GM18870 (cell line): ENCODE results near the gene CES5A.
"Not testable (repeated sequence)": the region's sequence is repeated elsewhere in the genome, so short reads cannot be mapped to it uniquely, and the experiment has no call there.

Source experiments
- ATAC-seq: cut with Tn5 transposase; IDR thresholded peaks from one replicate; pipeline ENCODE4 v1.9.1; 2021; ENCODE audit warnings: moderate library complexity; ENCODE audit not compliant: unreplicated experiment

CES5A gene

DNA sequence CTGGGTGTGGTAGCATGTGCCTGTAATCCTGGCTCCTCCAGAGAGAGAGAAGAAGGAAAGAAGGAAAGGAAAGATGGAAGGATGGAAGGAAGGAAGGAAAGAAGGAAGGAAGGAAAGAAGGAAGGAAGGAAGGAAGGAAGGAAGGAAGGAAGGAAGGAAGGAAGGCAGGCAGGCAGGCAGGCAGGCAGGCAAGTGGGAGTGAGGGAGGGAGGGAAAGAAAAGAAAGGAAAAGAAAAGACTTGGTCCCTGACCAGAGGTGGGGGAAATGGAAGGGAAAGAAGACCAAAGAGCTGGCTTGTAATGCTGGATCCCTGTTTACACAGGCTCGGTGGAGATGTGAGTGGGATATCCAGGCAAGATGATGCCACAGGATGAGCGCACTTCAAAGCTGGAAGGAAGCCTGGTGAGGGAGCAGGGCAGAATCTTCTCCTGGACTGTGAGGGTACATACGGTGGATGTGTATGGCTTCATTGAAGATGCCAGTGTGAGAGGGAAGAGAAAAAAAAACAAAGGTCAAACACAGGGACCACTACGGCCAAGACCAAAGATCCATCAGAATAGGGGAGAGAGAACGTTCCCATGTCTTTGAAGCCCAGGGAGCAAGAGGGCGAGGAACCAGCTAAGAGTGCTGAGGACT lies 44.4 kb downstream of the CES5A start:
- no peak for ATAC-seq

DNA sequence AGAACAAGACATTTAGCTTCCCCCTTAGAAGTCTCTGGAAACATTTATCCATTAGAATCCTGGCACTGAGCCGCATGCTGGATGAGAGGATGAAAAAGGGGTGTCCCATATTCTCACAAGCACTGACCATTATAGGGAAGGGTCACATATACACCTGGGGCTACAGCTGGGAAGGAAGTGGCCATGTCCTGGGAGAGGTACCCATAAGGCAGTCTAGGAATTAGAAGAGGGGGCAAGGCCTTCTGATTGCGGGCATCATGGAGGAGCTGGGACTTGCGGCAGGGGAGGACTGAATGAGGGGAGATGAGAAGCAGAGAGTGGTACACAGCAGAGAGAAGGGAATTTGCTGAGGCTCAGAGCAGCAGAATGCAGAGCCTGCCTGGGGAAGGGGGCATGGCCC lies 45.9 kb downstream of the CES5A start:
- not testable (repeated sequence) for ATAC-seq

DNA sequence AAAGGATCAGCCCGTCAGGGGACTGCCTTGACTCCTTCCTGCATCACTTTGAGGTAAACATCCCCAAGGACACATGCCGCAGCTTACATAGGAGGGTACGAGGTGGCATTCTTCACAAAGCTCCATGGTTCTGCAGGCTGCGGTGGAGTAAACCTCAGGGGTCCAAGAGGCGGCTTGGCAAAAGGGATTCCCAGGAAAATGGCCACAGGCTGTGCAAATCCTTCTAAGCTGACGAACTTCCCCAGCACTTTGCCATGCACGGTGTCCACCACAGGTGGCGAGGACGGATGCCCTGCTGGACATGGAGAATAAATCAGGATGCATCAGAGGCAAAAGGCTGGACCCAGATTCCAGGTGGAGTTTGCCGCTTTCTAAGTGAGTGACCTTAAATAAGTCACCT lies 46.5 kb downstream of the CES5A start:
- ATAC-seq: no peak

DNA sequence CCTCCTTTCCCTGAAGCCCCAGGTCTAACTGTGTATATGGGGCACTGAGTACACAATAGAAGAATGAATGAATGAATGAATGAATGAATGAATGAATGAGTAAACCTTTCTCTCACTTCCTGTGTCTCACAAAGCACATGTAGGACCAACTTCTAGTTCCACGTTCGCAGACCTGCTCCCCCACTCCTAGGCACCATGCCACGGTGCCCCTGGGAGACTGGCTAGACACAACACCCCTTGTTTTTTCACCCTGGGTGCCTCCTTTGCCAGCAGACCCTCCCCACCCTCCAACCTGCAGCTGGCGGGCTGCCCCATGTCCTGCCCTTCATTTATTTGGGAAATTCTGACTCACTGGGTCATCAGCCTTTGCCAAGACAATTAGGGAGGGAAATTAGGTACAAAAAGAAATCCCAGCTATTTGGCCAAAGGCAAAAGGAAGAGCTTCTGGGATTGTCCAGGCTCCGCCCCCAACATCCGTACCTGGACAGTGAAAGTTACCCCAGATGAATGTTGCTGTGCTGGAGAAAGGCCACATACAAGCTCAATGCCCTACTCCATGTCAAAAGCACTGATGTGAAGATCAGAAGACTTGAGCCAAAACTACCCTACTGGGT lies 50.0 kb downstream of the CES5A start:
- ATAC-seq: no peak

DNA sequence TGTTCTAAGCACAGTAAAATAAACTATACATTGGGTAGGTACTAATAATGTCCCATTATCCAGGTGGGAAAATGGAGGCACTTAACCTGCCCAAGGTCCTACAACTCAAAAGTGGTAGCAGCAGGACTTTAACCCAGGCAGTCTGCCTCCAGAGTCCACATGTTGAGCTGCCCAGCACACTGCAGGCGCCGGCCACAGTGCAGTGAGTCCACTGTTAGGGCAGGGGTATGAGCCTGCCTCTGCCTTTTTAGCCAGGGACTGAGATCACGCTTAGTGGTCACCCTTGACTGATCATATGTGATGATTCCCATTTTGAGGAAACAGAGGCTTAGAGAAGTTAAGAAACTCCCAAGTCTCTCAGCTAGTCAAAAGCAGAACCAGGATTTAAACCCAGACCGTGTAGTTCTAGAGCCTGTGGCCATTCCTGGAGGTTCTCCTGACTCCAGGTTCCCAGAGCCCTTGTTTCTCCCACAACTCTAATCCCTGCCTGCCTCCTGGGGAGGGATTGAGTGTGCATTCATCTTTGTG lies 50.6 kb downstream of the CES5A start:
- no peak for ATAC-seq

DNA sequence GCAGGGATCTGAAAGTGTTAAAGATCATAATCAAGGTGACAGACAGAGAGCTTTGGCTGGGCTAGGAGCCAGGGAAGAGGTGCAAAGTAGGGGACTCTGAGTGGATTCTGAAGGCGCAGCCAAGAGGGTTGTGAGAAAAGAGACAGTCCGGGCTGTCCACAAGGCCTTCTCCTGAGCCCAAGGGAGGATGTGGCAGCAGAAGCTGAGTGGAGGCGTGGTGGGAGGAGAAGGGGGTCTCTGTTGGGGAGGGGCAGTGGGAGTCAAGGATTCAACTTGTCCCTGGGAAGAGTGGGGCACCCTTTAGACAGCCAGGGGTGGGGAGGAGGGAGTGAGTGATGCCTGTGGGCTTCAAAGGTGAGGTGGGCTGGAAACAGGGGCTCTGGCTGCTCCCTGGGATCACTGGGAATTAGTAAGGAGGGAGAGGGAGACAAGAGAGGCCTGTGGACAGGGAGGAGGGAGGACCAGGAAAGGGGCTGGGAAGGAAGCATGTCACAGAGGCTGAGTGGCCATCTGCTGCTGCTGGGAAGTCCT lies 52.8 kb downstream of the CES5A start:
- ATAC-seq: no peak

DNA sequence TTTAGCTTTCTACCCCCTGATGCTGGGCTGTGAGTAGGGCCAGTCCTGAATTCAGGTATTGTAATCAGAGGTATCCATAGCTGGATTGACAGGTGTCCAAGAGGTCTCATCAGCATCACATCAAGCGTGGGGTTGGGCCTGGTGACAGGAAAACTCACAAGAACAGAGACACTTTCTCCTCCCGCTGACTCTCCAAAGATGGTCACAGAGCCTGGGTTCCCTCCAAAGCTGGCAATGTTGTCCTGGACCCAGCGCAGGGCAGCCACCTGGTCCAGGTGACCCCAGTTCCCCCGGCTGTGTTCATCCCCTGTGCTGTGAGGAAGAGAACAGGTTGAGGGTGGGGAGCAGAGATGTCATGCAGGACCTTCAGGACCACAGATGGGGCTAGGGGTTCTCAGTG lies 54.0 kb downstream of the CES5A start:
- no peak for ATAC-seq

DNA sequence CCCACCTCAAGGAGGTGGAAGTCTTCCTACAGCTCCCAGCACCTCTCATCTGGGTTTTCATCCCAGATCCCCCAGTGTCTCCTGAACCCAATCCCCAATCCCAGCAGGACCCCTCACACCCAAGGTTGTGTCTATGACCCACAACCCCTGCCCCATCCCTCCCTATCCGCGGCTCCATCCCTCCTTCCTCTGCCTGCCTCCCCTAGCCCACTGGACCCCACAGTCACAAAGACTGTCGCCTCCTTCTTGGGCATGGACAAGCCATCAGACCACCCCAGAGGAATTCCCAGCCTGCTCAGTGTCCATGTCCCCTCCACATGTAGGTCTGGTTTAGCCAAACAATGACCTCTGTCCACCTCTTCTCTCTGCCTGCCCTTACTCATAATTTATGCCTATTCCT lies 54.6 kb downstream of the CES5A start:
- no peak for ATAC-seq

DNA sequence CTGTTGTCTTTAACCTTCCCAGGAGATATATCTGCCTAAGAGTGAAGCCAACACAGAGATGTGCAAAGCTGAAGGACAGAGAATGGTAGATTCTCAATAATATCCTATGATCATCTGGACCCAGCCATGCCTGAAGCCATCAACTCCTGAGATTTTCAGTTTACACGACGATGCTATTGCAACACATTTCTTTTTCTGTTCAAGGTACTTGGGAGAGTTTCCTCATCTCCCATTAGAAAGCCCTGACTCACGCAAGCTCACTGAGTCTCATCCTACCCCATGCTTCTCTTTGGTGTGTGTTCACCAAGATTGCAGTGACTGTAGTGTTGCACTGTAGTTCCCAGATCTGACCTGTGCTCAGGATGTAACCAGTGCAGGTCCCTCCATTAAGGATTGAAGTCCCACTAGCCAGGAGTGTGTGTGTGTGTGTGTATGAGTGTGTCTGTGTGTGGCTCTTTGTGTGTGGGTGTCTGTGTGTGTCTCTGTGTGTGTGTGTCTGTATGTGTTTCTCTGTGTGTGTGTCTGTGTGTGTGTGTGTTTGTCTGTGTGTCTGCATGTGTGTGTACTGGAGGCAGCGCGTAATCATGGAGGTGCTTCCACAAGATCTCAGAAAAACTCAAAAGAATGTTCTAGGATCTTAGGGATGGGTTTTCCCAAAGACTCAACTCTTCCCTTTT lies 57.8 kb downstream of the CES5A start:
- no peak for ATAC-seq

DNA sequence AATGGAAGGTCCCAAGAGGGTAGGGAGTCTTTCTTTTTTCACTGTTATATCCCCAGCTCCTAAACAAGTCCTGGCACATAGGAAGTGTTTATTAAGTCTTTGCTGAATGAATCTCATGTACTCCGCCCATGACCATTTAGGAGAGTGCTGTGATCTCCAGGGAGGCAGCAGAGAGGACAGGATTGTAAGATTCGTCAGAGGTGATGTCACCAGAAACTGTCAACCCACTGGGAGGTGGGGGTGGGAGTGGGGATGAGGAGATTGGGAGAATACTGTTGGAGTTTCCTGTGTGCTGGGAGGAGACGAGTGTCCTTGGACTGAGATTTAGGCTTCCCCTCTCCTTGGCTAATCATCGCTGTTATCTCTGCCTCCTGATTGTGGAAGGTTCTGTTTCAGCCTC lies 59.0 kb downstream of the CES5A start:
- ATAC-seq: not testable (repeated sequence)

DNA sequence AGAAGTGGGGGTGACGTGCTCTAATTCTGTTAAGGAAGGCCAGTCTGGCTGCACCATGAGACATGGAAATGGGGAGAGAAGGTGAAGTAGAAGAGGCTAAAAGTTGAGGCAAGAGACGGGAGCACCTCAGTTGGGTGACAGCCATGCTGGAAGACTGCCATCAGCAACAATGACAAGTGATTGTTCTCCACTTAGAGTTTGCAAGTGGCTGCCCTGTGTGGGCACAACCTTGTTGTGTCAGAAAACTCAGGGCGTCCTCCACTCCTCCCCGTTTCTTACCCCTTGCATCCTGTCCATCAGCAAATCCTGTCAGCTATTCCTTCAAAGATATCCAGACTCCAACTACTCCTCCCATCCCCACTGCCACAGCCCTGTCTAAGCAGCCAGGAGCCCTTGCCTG lies 59.9 kb downstream of the CES5A start:
- no peak for ATAC-seq

DNA sequence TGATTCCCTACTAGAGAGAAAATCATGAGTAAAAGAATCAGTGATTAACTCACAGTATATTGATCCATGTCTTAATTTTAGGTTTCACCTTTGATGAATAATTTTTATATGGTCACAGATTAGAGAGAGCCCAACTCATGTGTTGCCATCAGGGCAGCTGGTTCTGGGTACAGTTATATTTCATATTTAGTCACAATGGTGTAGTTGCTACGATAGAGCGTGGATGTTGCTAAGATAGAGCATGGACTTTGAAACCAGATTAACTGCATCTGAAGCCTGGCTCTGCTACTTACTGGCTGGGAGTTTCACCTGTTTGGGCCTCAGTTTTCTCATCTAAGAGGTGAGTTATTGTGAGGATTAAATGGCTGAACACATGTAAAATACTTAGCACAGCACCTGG lies 61.0 kb downstream of the CES5A start:
- ATAC-seq: not testable (repeated sequence)

DNA sequence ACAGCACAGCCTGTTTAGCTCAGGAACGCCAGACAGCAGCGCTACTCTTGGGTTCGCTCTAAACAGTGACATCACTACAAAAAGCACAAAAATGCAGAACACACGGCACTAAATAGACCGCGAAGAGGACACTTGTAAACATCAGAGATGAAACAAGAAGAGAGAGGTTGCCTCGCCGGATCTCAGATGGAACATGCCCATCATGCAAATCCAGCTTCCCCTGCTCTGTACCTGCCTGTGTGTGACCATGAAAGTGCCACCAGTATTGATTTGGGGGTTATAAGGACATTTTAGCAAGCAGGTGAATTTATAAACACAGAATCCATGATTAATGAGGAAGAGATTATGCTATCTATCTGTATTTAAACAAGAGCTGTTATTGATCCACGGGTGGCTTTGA lies 61.4 kb downstream of the CES5A start:
- ATAC-seq: not testable (repeated sequence)

DNA sequence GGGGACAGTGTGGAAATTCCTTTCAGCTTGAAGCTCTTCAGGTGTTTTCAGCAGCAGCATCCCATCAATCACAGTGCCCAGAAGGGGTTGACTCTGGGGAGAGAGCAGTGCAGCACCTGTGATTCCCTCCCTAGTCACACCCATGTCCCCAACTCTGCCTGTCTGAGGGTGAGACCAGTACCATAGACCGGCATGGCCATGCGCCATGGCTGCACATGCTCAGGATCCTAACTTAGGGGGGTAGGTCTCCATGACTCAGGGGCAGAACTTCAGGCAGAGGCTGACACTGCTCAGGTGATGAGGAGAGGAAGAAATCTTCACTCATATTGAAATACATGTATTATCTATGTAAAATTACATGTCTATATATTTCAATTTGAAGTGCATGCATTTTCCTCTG lies 62.2 kb downstream of the CES5A start:
- no peak for ATAC-seq

DNA sequence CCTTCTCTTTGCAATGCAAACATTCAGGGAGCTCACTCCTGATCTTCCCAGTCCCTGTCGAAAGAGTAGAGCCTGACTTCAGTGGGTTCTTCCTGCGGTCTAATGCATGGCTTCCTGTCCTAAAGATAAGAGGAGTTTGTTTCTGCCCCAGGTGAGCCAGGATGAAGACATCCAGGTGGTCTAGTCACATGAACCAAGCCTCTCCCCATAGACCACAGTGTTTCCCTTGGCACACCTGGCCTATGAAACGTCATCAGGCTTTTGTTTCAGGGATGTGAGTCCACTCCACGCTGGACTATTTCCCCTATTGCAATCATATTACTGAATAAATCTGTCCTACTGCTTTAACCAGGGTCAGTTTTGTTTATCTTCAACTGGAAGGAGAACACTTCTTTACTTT lies 63.4 kb downstream of the CES5A start:
- no peak for ATAC-seq

DNA sequence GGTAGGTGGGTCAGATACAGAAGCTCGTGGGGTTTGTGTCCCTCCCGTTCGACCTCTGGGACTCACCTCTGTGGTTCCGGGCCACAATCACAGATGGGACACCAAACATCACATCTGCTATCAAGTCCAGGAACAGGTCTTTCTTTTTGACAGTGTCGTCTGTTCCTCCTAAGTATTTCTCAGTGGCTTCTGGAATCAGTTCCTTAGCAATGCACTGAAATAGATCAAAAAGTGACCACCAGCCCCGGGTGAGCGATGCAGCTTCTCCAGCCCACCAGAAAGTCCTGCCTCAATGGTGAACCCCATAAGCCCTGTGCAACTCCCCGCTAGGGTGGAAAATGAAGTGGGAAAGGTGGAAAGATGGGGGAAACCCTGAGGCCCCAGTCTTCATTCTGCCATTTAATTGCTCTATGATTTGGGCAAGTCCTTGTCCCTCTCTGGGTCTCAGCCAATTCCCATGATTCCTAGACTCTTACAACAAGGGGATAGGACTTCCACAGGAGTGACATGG lies 64.7 kb downstream of the CES5A start:
- ATAC-seq: no peak

DNA sequence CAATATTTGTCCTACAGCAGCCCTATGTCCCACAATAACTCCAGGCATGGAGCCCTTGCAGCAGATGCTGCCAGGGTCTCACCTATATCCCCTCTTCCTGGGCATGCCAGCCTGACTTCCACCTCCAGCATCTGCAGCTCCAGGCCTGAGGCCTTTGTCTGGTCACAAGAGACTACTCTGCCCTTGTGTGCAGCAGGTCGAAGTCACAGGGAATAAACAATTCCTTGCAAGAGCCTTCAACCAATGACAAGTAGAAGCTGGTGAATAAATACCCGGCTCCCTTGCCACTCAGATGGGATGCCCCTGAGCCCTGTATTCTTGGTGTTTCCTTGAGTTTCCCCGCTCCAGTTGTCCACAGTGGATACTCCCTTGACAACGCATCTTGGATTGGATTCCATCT lies 65.3 kb downstream of the CES5A start:
- no peak for ATAC-seq

DNA sequence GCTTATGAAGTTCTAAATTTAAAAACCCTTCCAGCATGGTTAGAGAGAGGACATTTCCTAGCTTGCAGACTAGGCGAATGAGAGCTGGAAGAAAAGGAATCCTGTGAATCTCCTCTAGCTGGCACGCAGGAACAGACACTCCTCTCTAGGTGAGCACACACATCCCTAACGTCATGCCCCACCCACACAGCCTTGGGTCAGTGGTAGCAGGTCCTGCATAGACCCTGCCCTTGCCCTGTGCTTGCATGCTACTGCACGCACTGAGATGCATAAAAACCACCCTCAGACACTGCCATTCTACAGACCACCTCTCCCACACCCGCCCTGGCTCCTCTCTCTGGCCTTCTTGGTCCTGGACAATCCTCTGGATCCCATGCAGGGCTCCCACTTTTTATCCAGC lies 65.8 kb downstream of the CES5A start:
- ATAC-seq: no peak

DNA sequence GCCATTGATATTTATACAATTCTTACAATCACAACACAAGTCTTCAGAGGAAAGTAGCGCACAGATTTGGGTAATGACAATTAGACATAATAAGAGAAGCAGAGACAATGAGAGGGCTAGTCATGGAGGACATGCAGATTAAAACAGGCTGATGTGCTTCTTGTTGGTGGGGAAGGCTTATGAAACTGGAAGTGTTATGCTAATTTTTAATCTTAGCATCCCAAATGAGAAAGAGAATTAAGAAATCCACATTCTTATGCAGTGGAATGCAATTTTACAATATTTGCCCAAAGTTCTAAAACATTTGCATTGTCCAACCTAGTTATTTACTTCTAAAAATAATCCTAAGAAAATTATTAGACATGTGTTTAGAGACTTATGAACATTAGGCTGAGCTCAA lies 66.9 kb downstream of the CES5A start:
- ATAC-seq: not testable (repeated sequence)

DNA sequence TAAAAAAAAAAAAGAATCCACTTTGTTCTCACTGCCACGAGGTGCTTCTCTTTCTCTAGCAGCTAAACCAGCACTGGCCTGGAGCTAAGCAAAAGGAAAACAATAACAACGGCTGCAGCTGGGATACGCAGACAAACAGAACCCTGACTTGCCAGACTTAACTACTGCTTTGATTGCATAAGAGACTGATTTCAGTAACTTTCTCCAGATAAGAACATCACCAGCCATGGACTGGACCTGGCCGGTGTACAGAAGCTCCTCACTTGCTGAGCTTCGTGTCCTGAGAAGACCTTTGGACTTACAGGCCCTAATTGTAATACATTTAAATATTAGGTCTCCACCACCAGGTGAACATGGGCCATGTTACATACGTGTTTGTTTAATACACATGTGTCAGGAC lies 70.1 kb downstream of the CES5A start:
- ATAC-seq: not testable (repeated sequence)

DNA sequence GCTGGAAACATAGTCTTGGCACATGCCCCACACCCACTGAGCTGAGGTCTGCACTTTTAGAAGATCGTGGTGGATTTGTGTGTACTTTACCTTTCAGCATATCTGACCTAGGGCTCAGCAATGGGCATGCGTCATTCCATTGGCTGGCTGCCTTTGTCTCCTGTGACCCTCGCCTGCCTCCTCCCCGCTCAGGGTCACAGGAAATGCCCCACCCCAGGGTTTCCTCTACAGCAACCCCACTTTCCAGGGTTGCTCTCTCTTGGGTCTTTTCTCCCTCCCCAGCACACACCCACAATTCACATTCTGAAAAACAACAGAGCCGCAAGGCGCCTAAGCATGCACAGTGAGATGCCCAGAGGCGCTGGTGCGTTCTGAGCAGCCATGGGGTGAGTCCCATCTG lies 71.5 kb downstream of the CES5A start:
- not testable (repeated sequence) for ATAC-seq
